GM06990 (cell line): ENCODE data around the gene MAN2A2.

Source experiments
- DNase-seq: peaks from one replicate; pipeline ENCODE4 v3.0.0-alpha.2; 2011; ENCODE audit not compliant: insufficient read length; ENCODE audit errors: extremely low read depth
- H3K27me3 ChIP-seq: replicated peaks from 2 replicates; pipeline ENCODE4 v1.6.0; 2011; ENCODE audit warnings: low read length; ENCODE audit not compliant: control insufficient read depth, insufficient read depth
- H3K36me3 ChIP-seq: 2 replicates; pipeline ENCODE4 v1.5.1; 2011; ENCODE audit warnings: low read length; ENCODE audit not compliant: control insufficient read depth, insufficient read depth
- H3K4me3 ChIP-seq: replicated peaks from 2 replicates; pipeline ENCODE4 v1.5.1; 2011; ENCODE audit warnings: low read depth, mild to moderate bottlenecking, control low read depth, low read length
- CTCF ChIP-seq: IDR thresholded peaks from 2 replicates; pipeline ENCODE4 v1.5.1; 2011; ENCODE audit warnings: low read length, control low read depth, mild to moderate bottlenecking, inconsistent platforms; ENCODE audit not compliant: insufficient read depth, poor library complexity, severe bottlenecking

The MAN2A2 gene

GRCh38 chr15:90880381-90881145 is 22.5 kb upstream of the MAN2A2 start:
- no peak for DNase-seq
- H3K36me3 ChIP-seq: peaks cover 38% of the 10 kb centered on the region
- no peak for TF ChIP-seq CTCF
- no peaks in the 10 kb centered on the region for H3K27me3 ChIP-seq
- H3K4me3 ChIP-seq: no peak overlapping the region

GRCh38 chr15:90881181-90881977 is 21.7 kb upstream of the MAN2A2 start:
- no peak overlapping the region for H3K4me3 ChIP-seq
- H3K27me3 ChIP-seq: no peaks in the 10 kb centered on the region
- peaks cover 35% of the 10 kb centered on the region for H3K36me3 ChIP-seq
- TF ChIP-seq CTCF: no peak
- DNase-seq: peak; percentile 10

GRCh38 chr15:90881978-90882721 is 21.0 kb upstream of the MAN2A2 start:
- peaks cover 28% of the 10 kb centered on the region for H3K36me3 ChIP-seq
- no peak for TF ChIP-seq CTCF

GRCh38 chr15:90882781-90883525 is 20.1 kb upstream of the MAN2A2 start:
- Histone ChIP-seq H3K27me3 (no peaks in the 10 kb centered on the region), H3K4me3 (no peak overlapping the region), H3K36me3 (peaks cover 24% of the 10 kb centered on the region)
- DNase-seq: peak; percentile 3
- no peak for TF ChIP-seq CTCF

More at GRCh38 chr15:90881978-90882721, 21.0 kb upstream of the MAN2A2 start:
- DNase-seq: peak; percentile 7
- Histone ChIP-seq H3K4me3 (no peak overlapping the region), H3K27me3 (no peaks in the 10 kb centered on the region)

- peaks cover 21% of the 10 kb centered on the region for H3K36me3 ChIP-seq
- H3K4me3 ChIP-seq: no peak overlapping the region
- no peak for TF ChIP-seq CTCF
- DNase-seq: peak; percentile 18
- H3K27me3 ChIP-seq: no peaks in the 10 kb centered on the region
Observed at GRCh38 chr15:90883526-90883975, 19.6 kb upstream of the MAN2A2 start.
